IMR-90 (cell line): ENCODE measurements around the gene MAPK11.

Source experiments
- CEBPB ChIP-seq: IDR thresholded peaks from 2 replicates; pipeline ENCODE4 v1.6.1; 2012; ENCODE audit warnings: low read depth, low read length, improper control_type of control experiment
- CTCF ChIP-seq: conservative IDR thresholded peaks from 2 replicates; pipeline ENCODE4 v1.5.1; 2012; ENCODE audit warnings: mild to moderate bottlenecking, low read depth, low read length, improper control_type of control experiment
- ELK1 ChIP-seq: fragments of 150-350 bp; IDR thresholded peaks from 2 replicates; pipeline ENCODE4 v1.6.1; 2016; ENCODE audit warnings: low read depth, mild to moderate bottlenecking, low read length, moderate library complexity, borderline replicate concordance
- FOS ChIP-seq: fragments of 150-350 bp; IDR thresholded peaks from 2 replicates; pipeline ENCODE4 v1.6.1; 2016; ENCODE audit warnings: low read depth, low read length
- MAFK ChIP-seq: IDR thresholded peaks from 2 replicates; pipeline ENCODE4 v1.6.1; 2012; ENCODE audit warnings: low read depth, low read length, improper control_type of control experiment
- MAZ ChIP-seq: IDR thresholded peaks from 2 replicates; pipeline ENCODE4 v1.6.1; 2012; ENCODE audit warnings: low read depth, mild to moderate bottlenecking, low read length, improper control_type of control experiment, moderate library complexity, borderline replicate concordance
- NFE2L2 ChIP-seq: fragments of 150-350 bp; IDR thresholded peaks from 2 replicates; pipeline ENCODE4 v1.6.1; 2016; ENCODE audit warnings: low read depth, mild to moderate bottlenecking, low read length
- POLR2A ChIP-seq: IDR thresholded peaks from 2 replicates; pipeline ENCODE4 v1.6.1; 2012; ENCODE audit warnings: mild to moderate bottlenecking, low read depth, low read length
- RAD21 ChIP-seq: IDR thresholded peaks from 2 replicates; pipeline ENCODE4 v1.6.1; 2012; ENCODE audit warnings: low read length, improper control_type of control experiment
- RCOR1 ChIP-seq: IDR thresholded peaks from 2 replicates; pipeline ENCODE4 v1.6.1; 2012; ENCODE audit warnings: mild to moderate bottlenecking, low read length, improper control_type of control experiment; ENCODE audit not compliant: insufficient replicate concordance
- RFX5 ChIP-seq: IDR thresholded peaks from 2 replicates; pipeline ENCODE4 v1.8.0; 2012; ENCODE audit warnings: low read depth, mild to moderate bottlenecking, low read length, moderate library complexity
- SMC3 ChIP-seq: fragments of 150-350 bp; IDR thresholded peaks from 2 replicates; pipeline ENCODE4 v1.6.1; 2016; ENCODE audit warnings: low read depth, mild to moderate bottlenecking, antibody characterized with exemption, low read length, moderate library complexity
- USF2 ChIP-seq: fragments of 150-350 bp; IDR thresholded peaks from 2 replicates; pipeline ENCODE4 v1.6.1; 2017; ENCODE audit warnings: mild to moderate bottlenecking, antibody characterized with exemption, low read length, low read depth

- TF ChIP-seq CTCF, result no peak
- TF ChIP-seq POLR2A, result no peak
- TF ChIP-seq RCOR1, result no peak
- TF ChIP-seq RFX5, result no peak
- TF ChIP-seq SMC3, result no peak
- TF ChIP-seq USF2, result no peak
- TF ChIP-seq CEBPB, result no peak
- TF ChIP-seq ELK1, result no peak
- no peak for TF ChIP-seq MAFK
- no peak for TF ChIP-seq MAZ
- TF ChIP-seq RAD21, result no peak
- TF ChIP-seq FOS, result no peak
- TF ChIP-seq NFE2L2, result no peak
These were observed 19.9 kb upstream of the MAPK11 start for GRCh38 chr22:50289942-50290630.
